Inferior parietal cortex (tissue), 1 donor: ENCODE measurements around the gene ADAMTSL1.

ENCODE experiments used
- DNase-seq: peaks from one replicate; pipeline ENCODE4 v3.0.0-alpha.2; 2016; ENCODE audit errors: extremely low spot score

Gene ADAMTSL1

DNA sequence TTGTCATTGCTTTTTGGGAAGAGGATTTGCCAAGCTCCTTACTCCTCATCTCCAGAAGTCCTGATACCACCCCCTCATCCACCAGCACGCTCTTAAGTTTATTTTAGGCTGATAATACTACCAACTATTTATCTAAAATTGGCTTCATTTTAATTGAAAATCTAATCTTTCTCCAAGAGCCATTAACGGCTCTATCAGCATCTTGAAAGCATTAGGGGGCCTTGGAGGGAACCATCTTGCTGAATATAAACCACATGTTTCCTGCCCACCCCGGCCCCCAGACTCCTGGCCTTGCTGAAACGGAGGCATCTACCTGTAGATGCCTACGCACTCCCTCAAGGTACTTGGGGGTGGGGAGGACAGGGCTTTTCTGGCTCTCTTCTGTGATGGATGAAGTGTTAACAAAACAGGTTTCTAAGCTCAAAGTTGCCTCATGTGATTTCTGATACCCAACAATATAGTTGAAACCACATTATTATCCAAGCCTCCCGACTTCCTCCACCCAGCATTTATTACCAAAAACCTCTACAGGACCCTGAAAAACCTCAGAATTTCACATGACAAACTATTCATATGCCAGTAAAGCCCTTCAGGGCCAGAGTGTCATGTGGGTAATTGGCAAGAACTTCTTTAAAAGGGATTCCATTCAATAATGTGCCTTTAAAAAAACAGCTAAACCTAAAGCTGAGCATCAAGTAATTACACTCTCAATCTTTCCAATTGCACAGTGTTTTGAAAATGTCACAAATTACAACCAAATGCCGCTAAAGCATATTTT is 462.3 kb downstream of the ADAMTSL1 start:
- DNase-seq: no peak

GRCh38 chr9:18939943-18940342 is 466.0 kb downstream of the ADAMTSL1 start:
- no peak for DNase-seq

DNA sequence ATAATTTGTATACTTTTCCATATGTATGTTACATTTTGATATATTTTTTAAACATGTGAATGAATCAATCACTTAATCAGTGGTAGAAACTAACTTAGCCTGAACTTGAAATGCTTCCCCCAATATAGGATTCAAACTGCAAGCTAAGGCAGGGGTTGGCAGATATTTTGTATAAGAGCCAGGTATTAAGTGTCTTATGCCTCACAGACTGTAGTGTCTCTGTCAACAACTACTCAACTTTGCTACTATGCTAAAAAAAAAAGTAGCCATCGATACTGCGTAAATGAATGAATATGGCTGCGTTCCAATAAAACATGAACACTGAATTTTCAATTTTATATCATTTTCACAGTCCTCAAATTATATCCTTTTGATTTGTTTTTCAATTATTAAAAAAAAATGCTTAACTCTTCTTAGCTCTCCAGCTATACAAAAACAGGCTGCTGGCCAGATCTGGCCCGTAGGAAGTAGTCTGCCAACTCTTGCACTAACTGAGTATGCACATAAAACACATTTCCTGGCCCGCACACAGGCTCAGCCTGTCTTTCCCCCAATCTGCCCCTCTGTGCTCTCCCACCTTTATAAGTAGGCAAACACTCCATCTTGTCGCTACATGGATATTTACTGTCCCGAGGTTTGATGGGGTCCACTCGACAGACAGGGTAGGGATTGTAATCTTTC is 467.2 kb downstream of the ADAMTSL1 start:
- DNase-seq: no peak

DNA sequence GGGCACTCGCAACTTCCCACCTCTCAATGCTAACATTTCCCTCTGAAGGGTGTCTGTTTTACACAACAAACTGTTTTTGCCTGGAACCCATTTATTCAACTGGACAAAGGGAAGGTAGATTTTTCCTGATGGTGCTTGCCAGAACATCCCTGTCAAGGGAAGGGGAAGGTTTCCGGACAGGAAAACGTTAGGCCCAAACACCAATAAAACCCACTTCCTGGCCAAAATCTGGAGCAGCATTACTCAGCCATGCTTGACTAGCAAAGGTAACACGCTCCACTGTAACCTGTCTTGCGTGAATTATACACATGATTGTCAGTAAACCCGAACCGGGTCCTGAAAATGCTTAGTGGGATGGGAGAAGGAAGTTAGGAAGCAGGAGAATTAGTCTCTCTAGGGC is 468.8 kb downstream of the ADAMTSL1 start:
- no peak for DNase-seq

DNA sequence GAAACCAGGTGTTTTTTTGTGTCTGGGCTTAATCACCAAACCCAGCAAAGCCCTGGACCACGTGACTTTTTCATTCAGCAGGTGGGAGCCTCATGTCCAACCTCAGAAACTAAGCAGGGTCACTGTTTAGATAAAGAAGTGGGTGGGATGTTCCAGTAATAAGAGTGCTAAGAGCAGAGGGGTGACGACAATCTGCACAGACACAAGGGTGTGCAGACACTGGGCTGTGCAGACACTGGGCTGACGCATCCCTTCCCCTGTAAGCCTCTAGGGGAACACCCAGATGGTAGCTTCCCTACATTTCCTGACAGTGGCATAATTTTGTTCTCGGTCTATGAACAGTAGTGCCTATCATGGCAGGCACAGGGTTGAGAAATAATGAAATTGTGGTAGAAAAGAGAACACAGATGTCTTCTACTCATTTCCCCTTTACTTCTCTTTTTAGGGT is 474.0 kb downstream of the ADAMTSL1 start:
- no peak for DNase-seq

GRCh38 chr9:18951936-18952335 is 478.0 kb downstream of the ADAMTSL1 start:
- DNase-seq: no peak

DNA sequence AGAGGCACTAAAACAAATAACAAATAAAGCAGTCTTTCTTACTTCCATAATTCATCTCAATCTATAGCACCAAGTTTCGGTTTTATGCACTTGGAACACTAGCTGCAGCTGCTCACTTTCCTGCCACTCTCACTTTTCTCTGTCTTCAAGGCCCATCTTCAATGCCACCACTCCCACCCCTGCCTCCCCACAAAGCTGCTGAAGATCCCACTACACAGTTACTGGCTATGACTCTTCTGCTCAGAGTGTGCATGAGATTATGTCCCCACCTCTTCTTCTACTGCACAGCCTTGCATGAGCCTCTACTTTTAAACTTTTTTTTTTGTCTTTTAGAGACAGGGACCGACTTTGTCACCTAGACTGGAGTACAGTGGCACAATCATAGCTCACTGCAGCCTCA is 481.7 kb downstream of the ADAMTSL1 start:
- no peak for DNase-seq
